Karpas-422 (cell line): Measurements from ENCODE around the gene PCBD1. TPM values are rescaled to one million over a fixed set of nuclear protein-coding genes. Genes with fewer than 3 reads are reported as not detected.

ENCODE experiments used
- DNase-seq: peaks from one replicate; pipeline ENCODE4 v3.0.0-alpha.2; 2015
- H2AFZ ChIP-seq: fragments of 200-600 bp; sonication (generic); 2 replicates; pipeline ENCODE4 v1.6.1; 2014; ENCODE audit warnings: antibody characterized with exemption, low read length, mixed read lengths
- H3K27ac ChIP-seq: fragments of 200-600 bp; sonication (generic); 2 replicates; pipeline ENCODE4 v1.5.1; 2014; ENCODE audit warnings: mild to moderate bottlenecking, low read length, moderate library complexity
- H3K27me3 ChIP-seq: fragments of 200-600 bp; sonication (generic); 2 replicates; pipeline ENCODE4 v1.6.1; 2014; ENCODE audit warnings: low read length, mixed read lengths
- H3K36me3 ChIP-seq: fragments of 200-600 bp; sonication (generic); 2 replicates; pipeline ENCODE4 v1.6.1; 2014; ENCODE audit warnings: low read length, mixed read lengths; ENCODE audit not compliant: insufficient read depth
- H3K4me1 ChIP-seq: fragments of 200-600 bp; sonication (generic); 2 replicates; pipeline ENCODE4 v1.6.1; 2014; ENCODE audit warnings: mild to moderate bottlenecking, low read length, mixed read lengths
- H3K4me2 ChIP-seq: fragments of 200-600 bp; sonication (generic); 2 replicates; pipeline ENCODE4 v1.6.1; 2014; ENCODE audit warnings: low read length, low read depth, mild to moderate bottlenecking; ENCODE audit not compliant: poor library complexity, severe bottlenecking
- H3K4me3 ChIP-seq: fragments of 200-600 bp; sonication (generic); 2 replicates; pipeline ENCODE4 v1.5.1; 2014; ENCODE audit warnings: mild to moderate bottlenecking, antibody characterized with exemption, low read length, mixed read lengths
- H3K79me2 ChIP-seq: fragments of 200-600 bp; sonication (generic); 2 replicates; pipeline ENCODE4 v1.6.1; 2014; ENCODE audit warnings: mild to moderate bottlenecking, low read length, mixed read lengths
- H3K9ac ChIP-seq: fragments of 200-600 bp; sonication (generic); 2 replicates; pipeline ENCODE4 v1.6.0; 2014; ENCODE audit warnings: low read length
- H3K9me2 ChIP-seq: fragments of 200-600 bp; sonication (generic), shearing (Covaris generic); replicated peaks from 2 replicates; pipeline ENCODE4 v1.6.0; 2014; ENCODE audit warnings: mild to moderate bottlenecking, low read length, moderate library complexity; ENCODE audit not compliant: insufficient read depth
- H3K9me3 ChIP-seq: fragments of 300-700, 200-600 bp; sonication (generic); 2 replicates; pipeline ENCODE4 v1.6.1; 2014; ENCODE audit warnings: low read length, mixed read lengths
- H4K20me1 ChIP-seq: fragments of 200-600 bp; sonication (generic); 2 replicates; pipeline ENCODE4 v1.6.1; 2014; ENCODE audit warnings: mild to moderate bottlenecking, antibody characterized with exemption, low read length, low read depth; ENCODE audit not compliant: insufficient read depth
- total RNA-seq: library from RNA; depleted of rRNA; stranded (reverse); fragments of >200 nt; shearing (Covaris generic); gene quantifications from 2 replicates; pipeline ENCODE4 v1.2.3, GENCODE V29; 2014; ENCODE audit warnings: low replicate concordance; rRNA removed

PCBD1 gene
- total RNA-seq, 1 experiment from 2014 or later = 76.4 TPM

GRCh38 chr10:70836319-70836718 lies 52.0 kb downstream of the PCBD1 start:
- H3K27me3 ChIP-seq = no peaks in the 10 kb centered on the region
- peaks cover 91% of the 10 kb centered on the region for H3K79me2 ChIP-seq
- no peak overlapping the region for H3K4me2 ChIP-seq
- peaks cover 13% of the 10 kb centered on the region for H3K36me3 ChIP-seq
- H4K20me1 ChIP-seq = no peaks in the 10 kb centered on the region
- no peaks in the 10 kb centered on the region for H3K9me2 ChIP-seq
- H3K4me1 ChIP-seq = peaks cover 7% of the 10 kb centered on the region
- H3K9me3 ChIP-seq = no peaks in the 10 kb centered on the region
- no peak overlapping the region for H2AFZ ChIP-seq
- DNase-seq = no peak
- H3K9ac ChIP-seq = no peak overlapping the region
- no peak overlapping the region for H3K27ac ChIP-seq
- H3K4me3 ChIP-seq = no peak overlapping the region

GRCh38 chr10:70834441-70835151 lies 53.8 kb downstream of the PCBD1 start:
- H3K27me3 ChIP-seq = no peaks in the 10 kb centered on the region
- H3K27ac ChIP-seq = no peak overlapping the region
- no peaks in the 10 kb centered on the region for H3K9me2 ChIP-seq
- no peaks in the 10 kb centered on the region for H3K9me3 ChIP-seq
- H3K4me1 ChIP-seq = peaks cover 11% of the 10 kb centered on the region
- no peak overlapping the region for H3K4me3 ChIP-seq
- peaks cover 87% of the 10 kb centered on the region for H3K79me2 ChIP-seq
- DNase-seq = no peak
- no peak overlapping the region for H2AFZ ChIP-seq
- H3K4me2 ChIP-seq = no peak overlapping the region
- no peak overlapping the region for H3K9ac ChIP-seq
- H4K20me1 ChIP-seq = no peaks in the 10 kb centered on the region
- H3K36me3 ChIP-seq = peaks cover 18% of the 10 kb centered on the region

GRCh38 chr10:70834021-70834420 lies 54.3 kb downstream of the PCBD1 start:
- no peak overlapping the region for H3K27ac ChIP-seq
- H3K36me3 ChIP-seq = peaks cover 22% of the 10 kb centered on the region
- H4K20me1 ChIP-seq = no peaks in the 10 kb centered on the region
- no peak overlapping the region for H3K9ac ChIP-seq
- no peaks in the 10 kb centered on the region for H3K27me3 ChIP-seq
- H3K4me1 ChIP-seq = peaks cover 15% of the 10 kb centered on the region
- no peaks in the 10 kb centered on the region for H3K9me2 ChIP-seq
- H3K4me3 ChIP-seq = no peak overlapping the region
- H3K4me2 ChIP-seq = no peak overlapping the region
- no peak overlapping the region for H2AFZ ChIP-seq
- DNase-seq = no peak
- no peaks in the 10 kb centered on the region for H3K9me3 ChIP-seq
- peaks cover 88% of the 10 kb centered on the region for H3K79me2 ChIP-seq

- Histone ChIP-seq H3K9me2 (no peaks in the 10 kb centered on the region), H3K36me3 (peaks cover 22% of the 10 kb centered on the region), H3K27me3 (no peaks in the 10 kb centered on the region), H3K9ac (no peak overlapping the region), H2AFZ (no peak overlapping the region), H3K9me3 (no peaks in the 10 kb centered on the region), H3K4me1 (peaks cover 15% of the 10 kb centered on the region), H3K4me2 (no peak overlapping the region), H4K20me1 (no peaks in the 10 kb centered on the region), H3K4me3 (no peak overlapping the region), H3K27ac (no peak overlapping the region), H3K79me2 (peaks cover 88% of the 10 kb centered on the region)
- DNase-seq = no peak
Measured at GRCh38 chr10:70833601-70834000, 54.8 kb downstream of the PCBD1 start.

Other genes starting within 250 kb of the PCBD1 start
- not detected in 2 replicates for gene ADAMTS14, start 216.1 kb downstream of the PCBD1 start, total RNA-seq
- gene TBATA, start 103.2 kb downstream of the PCBD1 start, total RNA-seq = not detected in 2 replicates
- 26.0 and 26.3 TPM in 2 replicates for gene SGPL1, start 72.6 kb downstream of the PCBD1 start, total RNA-seq